PFSK-1 (cell line): ENCODE results near the gene CARD8.
A peak's percentile ranks its signal among the peaks of the same experiment; 100 is the strongest.

ENCODE experiments used
- REST ChIP-seq, 2 experiments: IDR thresholded peaks; 2 replicates each; pipeline versions ENCODE4 v1.6.1 to v1.8.0; 2011 to 2012; ENCODE audit warnings: low read depth in 2 of 2, low read length in 2 of 2, control low read depth in 1 of 2, inconsistent platforms in 1 of 2, mild to moderate bottlenecking in 1 of 2, moderate library complexity in 1 of 2; ENCODE audit not compliant: insufficient read depth in 1 of 2
- SIN3A ChIP-seq: IDR thresholded peaks from 2 replicates; pipeline ENCODE4 v1.6.1; 2012; ENCODE audit warnings: mild to moderate bottlenecking, low read length, moderate library complexity, borderline replicate concordance; ENCODE audit not compliant: insufficient read depth
- TAF1 ChIP-seq: IDR thresholded peaks from 2 replicates; pipeline ENCODE4 v1.6.1; 2012; ENCODE audit warnings: low read length, control low read depth, borderline replicate concordance; ENCODE audit not compliant: insufficient read depth

- TF ChIP-seq SIN3A (no peak), REST (IDR thresholded peaks at IDR 0.05; ENCODE audit: insufficient read depth in 1 of 2, low read depth in 2 of 2, low read length in 2 of 2) (no peak), TAF1 (peak; percentile 37; the same call in 1 of the 2 replicates)
Measured at GRCh38 chr19:48196933-48197665, 58.6 kb downstream of the CARD8 start.
